Neuron (in vitro differentiated cells): Measurements from ENCODE around the gene TMEM170A.
"Not testable (repeated sequence)": the region's sequence is repeated elsewhere in the genome, so short reads cannot be mapped to it uniquely, and the experiment has no call there.

ENCODE experiments used
- H2AFZ ChIP-seq: one replicate; pipeline ENCODE4 v1.6.1; 2013; ENCODE audit warnings: low read depth, mild to moderate bottlenecking, inconsistent platforms, low read length, moderate library complexity
- H3K27me3 ChIP-seq: one replicate; pipeline ENCODE4 v1.6.1; 2013; ENCODE audit warnings: low read length; ENCODE audit not compliant: insufficient read depth
- H3K36me3 ChIP-seq: one replicate; pipeline ENCODE4 v1.6.1; 2013; ENCODE audit warnings: low read length; ENCODE audit not compliant: insufficient read depth
- H3K4me1 ChIP-seq: one replicate; pipeline ENCODE4 v1.6.1; 2013; ENCODE audit warnings: low read length; ENCODE audit not compliant: insufficient read depth
- H3K4me3 ChIP-seq: 2 replicates; pipeline ENCODE4 v1.5.1; 2013; ENCODE audit warnings: mild to moderate bottlenecking, low read length, moderate library complexity
- H3K9me3 ChIP-seq: one replicate; pipeline ENCODE4 v1.6.1; 2013; ENCODE audit warnings: low read length

Gene TMEM170A

GRCh38 chr16:75464122-75464918 is at the start of gene TMEM170A:
Gene TMEM170A (minus strand): TSS chr16:75464689. CDS start chr16:75464600, 89 bp downstream.
- H3K9me3 ChIP-seq, result no peaks in the 10 kb centered on the region
- peaks cover 9% of the 10 kb centered on the region for H3K4me1 ChIP-seq

GRCh38 chr16:75506574-75506973 is 42.1 kb upstream of the TMEM170A start:
- peaks cover 4% of the 10 kb centered on the region for H3K4me1 ChIP-seq
- no peaks in the 10 kb centered on the region for H3K36me3 ChIP-seq
- no peak overlapping the region for H2AFZ ChIP-seq
- H3K27me3 ChIP-seq, result no peaks in the 10 kb centered on the region
- no peak overlapping the region for H3K4me3 ChIP-seq
- no peaks in the 10 kb centered on the region for H3K9me3 ChIP-seq

More at GRCh38 chr16:75464122-75464918, at the start of gene TMEM170A:
- Histone ChIP-seq H2AFZ (peak within 1 kb of the TSS; percentile 81), H3K27me3 (no peaks in the 10 kb centered on the region), H3K4me3 (peak within 1 kb of the TSS; percentile 88), H3K36me3 (peaks cover 7% of the 10 kb centered on the region)

GRCh38 chr16:75506107-75506506 is 41.6 kb upstream of the TMEM170A start:
- H3K27me3 ChIP-seq, result no peaks in the 10 kb centered on the region
- H3K4me3 ChIP-seq, result no peak overlapping the region
- no peaks in the 10 kb centered on the region for H3K9me3 ChIP-seq
- peaks cover 5% of the 10 kb centered on the region for H3K4me1 ChIP-seq
- H2AFZ ChIP-seq, result no peak overlapping the region
- H3K36me3 ChIP-seq, result no peaks in the 10 kb centered on the region

- Histone ChIP-seq H3K27me3 (no peaks in the 10 kb centered on the region), H3K9me3 (no peaks in the 10 kb centered on the region), H3K4me1 (peaks cover 5% of the 10 kb centered on the region), H3K36me3 (no peaks in the 10 kb centered on the region), H3K4me3 (no peak overlapping the region), H2AFZ (no peak overlapping the region)
Measured at GRCh38 chr16:75503801-75504200, 39.3 kb upstream of the TMEM170A start.

- Histone ChIP-seq H3K9me3 (no peaks in the 10 kb centered on the region), H3K27me3 (no peaks in the 10 kb centered on the region), H3K4me1 (peaks cover 5% of the 10 kb centered on the region), H3K4me3 (no peak overlapping the region), H3K36me3 (no peaks in the 10 kb centered on the region), H2AFZ (no peak overlapping the region)
Measured at GRCh38 chr16:75502916-75503605, 38.6 kb upstream of the TMEM170A start.

GRCh38 chr16:75501820-75502219 is 37.3 kb upstream of the TMEM170A start:
- H3K4me1 ChIP-seq, H3K27me3 ChIP-seq, H3K36me3 ChIP-seq: not testable (repeated sequence)

GRCh38 chr16:75501359-75501758 is 36.9 kb upstream of the TMEM170A start:
- no peak overlapping the region for H2AFZ ChIP-seq
- no peaks in the 10 kb centered on the region for H3K27me3 ChIP-seq
- no peaks in the 10 kb centered on the region for H3K9me3 ChIP-seq
- H3K36me3 ChIP-seq, result no peaks in the 10 kb centered on the region
- no peak overlapping the region for H3K4me3 ChIP-seq
- peaks cover 5% of the 10 kb centered on the region for H3K4me1 ChIP-seq

More at GRCh38 chr16:75501820-75502219, 37.3 kb upstream of the TMEM170A start:
- H2AFZ ChIP-seq, H3K9me3 ChIP-seq, H3K4me3 ChIP-seq: not testable (repeated sequence)

- not testable (repeated sequence) for H3K4me3 ChIP-seq, H3K36me3 ChIP-seq, H2AFZ ChIP-seq, H3K9me3 ChIP-seq, H3K4me1 ChIP-seq
- H3K27me3 ChIP-seq, result peaks cover 18% of the 10 kb centered on the region
Measured at GRCh38 chr16:75498605-75499322, 34.3 kb upstream of the TMEM170A start.

GRCh38 chr16:75497558-75497957 is 33.1 kb upstream of the TMEM170A start:
- Histone ChIP-seq H3K4me3 (no peak overlapping the region), H3K27me3 (peaks cover 18% of the 10 kb centered on the region), H3K36me3 (no peaks in the 10 kb centered on the region), H3K4me1 (peaks cover 9% of the 10 kb centered on the region), H2AFZ (no peak overlapping the region), H3K9me3 (no peaks in the 10 kb centered on the region)

- Histone ChIP-seq H2AFZ (peak within 1 kb of the TSS; percentile 60), H3K4me1 (peaks cover 4% of the 10 kb centered on the region), H3K36me3 (no peaks in the 10 kb centered on the region), H3K4me3 (peak within 1 kb of the TSS; percentile 31), H3K9me3 (no peaks in the 10 kb centered on the region), H3K27me3 (peaks cover 18% of the 10 kb centered on the region)
Measured at GRCh38 chr16:75495076-75495674, 30.7 kb upstream of the TMEM170A start, which contains the start of gene CHST6. Gene CHST6 (minus strand): TSS chr16:75495441. CDS start chr16:75479828, 15,613 bp downstream.

GRCh38 chr16:75494661-75495075 is 30.2 kb upstream of the TMEM170A start:
- peak overlapping the region; percentile 60 for H2AFZ ChIP-seq
- peaks cover 4% of the 10 kb centered on the region for H3K4me1 ChIP-seq
- H3K36me3 ChIP-seq, result no peaks in the 10 kb centered on the region
- peaks cover 18% of the 10 kb centered on the region for H3K27me3 ChIP-seq
- H3K4me3 ChIP-seq, result peak overlapping the region; percentile 31
- no peaks in the 10 kb centered on the region for H3K9me3 ChIP-seq

GRCh38 chr16:75494184-75494583 is 29.7 kb upstream of the TMEM170A start:
- H2AFZ ChIP-seq, result no peak overlapping the region
- peak overlapping the region; percentile 31 for H3K4me3 ChIP-seq
- no peaks in the 10 kb centered on the region for H3K36me3 ChIP-seq
- peaks cover 4% of the 10 kb centered on the region for H3K4me1 ChIP-seq
- H3K9me3 ChIP-seq, result no peaks in the 10 kb centered on the region
- H3K27me3 ChIP-seq, result peaks cover 18% of the 10 kb centered on the region
